Activated CD4-positive, alpha-beta T cell treated with anti-CD3 and anti-CD28 coated beads, Interleukin-2, amount 10 ng/mL, durations not matched to agents 24 days and 14 days (primary cell): ENCODE results near the gene CELF2. TPM values are rescaled to one million over a fixed set of nuclear protein-coding genes. Genes with fewer than 3 reads are reported as not detected.
"Not testable (repeated sequence)": the region's sequence is repeated elsewhere in the genome, so short reads cannot be mapped to it uniquely, and the experiment has no call there.

ENCODE experiments used
- DNase-seq: peaks from one replicate; pipeline ENCODE4 v3.0.0; 2022
- H3K27ac Mint-ChIP-seq: one replicate; pipeline ENCODE4 v1.8.0; 2022; ENCODE audit warnings: mild to moderate bottlenecking, mixed read lengths
- H3K27me3 Mint-ChIP-seq: one replicate; pipeline ENCODE4 v1.8.0; 2022; ENCODE audit warnings: mixed read lengths
- H3K36me3 Mint-ChIP-seq: one replicate; pipeline ENCODE4 v1.8.0; 2022; ENCODE audit warnings: low read depth, mild to moderate bottlenecking, mixed read lengths
- H3K4me1 Mint-ChIP-seq: one replicate; pipeline ENCODE4 v1.8.0; 2021; ENCODE audit warnings: mixed read lengths
- H3K4me3 Mint-ChIP-seq: one replicate; pipeline ENCODE4 v1.8.0; 2022; ENCODE audit warnings: mild to moderate bottlenecking, moderate library complexity, mixed read lengths
- H3K9me3 Mint-ChIP-seq: one replicate; pipeline ENCODE4 v1.8.0; 2021; ENCODE audit warnings: mixed read lengths
- intact Hi-C: fragments of 100-400 bp; cut with micrococcal nuclease; formaldehyde crosslinking; loops from one replicate; pipeline ENCODE4 v1.15.1; 2023
- total RNA-seq: library from RNA; stranded (reverse); gene quantifications from 2 replicates; pipeline ENCODE4 v1.2.3, GENCODE V29; 2022

Gene CELF2
- total RNA-seq, 1 donor from 2014 or later = 95.5 TPM

DNA sequence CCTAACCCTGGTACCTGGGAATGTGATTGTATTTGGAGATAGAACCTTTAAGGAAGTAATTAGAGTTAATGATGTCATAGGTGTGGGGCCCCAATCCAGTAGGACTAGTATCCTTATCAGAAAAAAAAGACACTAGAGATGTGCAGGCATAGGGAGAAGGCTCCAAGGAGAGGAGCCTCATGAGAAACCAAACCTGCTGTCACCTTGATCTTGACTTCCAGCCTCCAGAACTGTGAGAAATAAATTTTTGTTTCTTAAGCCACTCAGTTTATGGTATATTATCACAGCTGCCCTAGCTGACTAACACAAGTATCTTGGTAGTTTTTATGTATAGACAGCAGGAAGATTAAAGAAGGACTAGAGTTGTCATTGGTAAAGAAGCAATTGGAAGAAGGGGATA is 23.9 kb upstream of the CELF2 start:
- Mint-ChIP-seq H3K27me3 (peaks cover 52% of the 10 kb centered on the region), H3K36me3 (no peaks in the 10 kb centered on the region), H3K9me3 (peaks cover 20% of the 10 kb centered on the region), H3K27ac (no peak overlapping the region), H3K4me3 (no peak overlapping the region), H3K4me1 (no peaks in the 10 kb centered on the region)
- intact Hi-C loops = no loop called here
- no peak for DNase-seq

DNA sequence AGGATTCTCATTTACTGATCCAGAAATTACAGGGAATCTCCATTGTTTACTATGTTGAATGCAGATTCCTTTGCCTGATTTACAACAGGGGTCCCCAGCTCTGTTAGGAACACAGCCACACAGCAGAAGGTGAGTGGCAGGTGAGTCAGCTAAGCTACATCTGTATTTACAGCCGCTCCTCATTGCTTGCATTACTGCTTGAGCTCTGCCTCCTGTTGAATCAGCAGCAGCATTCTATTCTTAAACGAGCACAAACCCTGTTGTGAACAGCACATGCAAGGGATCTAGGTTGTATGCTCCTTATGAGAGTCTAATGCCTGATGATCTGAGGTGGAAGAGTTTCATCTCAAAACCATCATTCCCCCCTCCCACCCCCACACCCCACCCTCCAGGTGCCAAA is 23.3 kb upstream of the CELF2 start:
- no peak overlapping the region for H3K27ac Mint-ChIP-seq
- H3K4me1 Mint-ChIP-seq = no peaks in the 10 kb centered on the region
- peaks cover 51% of the 10 kb centered on the region for H3K27me3 Mint-ChIP-seq
- intact Hi-C loops = no loop called here
- H3K36me3 Mint-ChIP-seq = no peaks in the 10 kb centered on the region
- H3K4me3 Mint-ChIP-seq = no peak overlapping the region
- no peak for DNase-seq
- peaks cover 20% of the 10 kb centered on the region for H3K9me3 Mint-ChIP-seq

DNA sequence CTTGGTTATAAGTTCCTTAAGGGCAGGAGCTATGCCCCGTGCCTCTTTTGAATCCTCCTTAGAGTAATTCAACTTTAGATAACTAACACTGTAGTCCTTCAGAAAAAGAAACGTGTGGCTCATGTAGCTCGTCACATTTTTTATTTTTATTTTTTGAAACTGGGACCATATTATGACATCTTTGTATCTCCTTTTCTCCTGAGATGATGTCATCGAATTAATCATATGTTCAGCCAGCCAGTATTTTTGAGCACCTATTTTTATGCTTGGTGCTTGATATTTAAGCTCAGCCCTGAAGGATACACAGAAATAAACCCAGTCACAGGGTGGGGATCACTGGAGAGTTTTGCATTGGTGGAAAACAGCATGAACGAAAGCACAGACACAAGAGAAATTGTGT is 22.6 kb upstream of the CELF2 start:
- peaks cover 51% of the 10 kb centered on the region for H3K27me3 Mint-ChIP-seq
- H3K36me3 Mint-ChIP-seq = no peaks in the 10 kb centered on the region
- no peak for DNase-seq
- peaks cover 20% of the 10 kb centered on the region for H3K9me3 Mint-ChIP-seq
- H3K4me3 Mint-ChIP-seq = no peak overlapping the region
- H3K27ac Mint-ChIP-seq = no peak overlapping the region
- no peaks in the 10 kb centered on the region for H3K4me1 Mint-ChIP-seq
- intact Hi-C loops = no loop called here

DNA sequence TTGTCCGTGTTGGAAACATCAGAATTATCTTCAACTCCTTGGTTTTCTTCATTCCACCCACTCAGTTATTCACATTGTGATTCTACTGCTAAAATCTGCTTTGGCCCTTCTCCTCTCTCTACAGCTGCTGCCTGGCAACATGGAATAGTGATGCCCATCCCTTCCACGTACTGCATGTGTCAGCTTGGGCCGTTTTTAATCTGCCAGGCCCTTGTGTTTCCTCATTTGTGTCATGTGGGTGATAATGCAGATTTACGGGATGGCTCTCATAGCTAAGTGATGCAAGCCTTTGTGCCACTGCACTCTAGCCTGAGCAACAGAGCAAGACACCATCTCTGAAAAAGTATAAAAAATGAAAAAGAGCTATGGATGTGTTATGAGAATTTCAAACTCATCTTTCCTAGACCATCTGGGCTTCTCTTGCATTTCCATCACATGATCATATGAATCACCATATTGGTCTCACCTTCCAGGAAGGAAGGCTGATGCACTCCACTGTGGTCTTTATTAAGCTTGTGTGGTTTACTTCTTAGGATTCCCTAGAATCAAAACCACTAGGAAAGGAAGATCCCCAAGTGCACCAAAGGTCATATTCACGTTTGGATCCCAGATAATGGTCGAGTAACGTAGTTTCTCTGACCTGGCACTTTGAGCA is 20.6 kb upstream of the CELF2 start:
- Mint-ChIP-seq H3K9me3 (peaks cover 20% of the 10 kb centered on the region), H3K4me3 (no peak overlapping the region), H3K27me3 (peaks cover 39% of the 10 kb centered on the region)

DNA sequence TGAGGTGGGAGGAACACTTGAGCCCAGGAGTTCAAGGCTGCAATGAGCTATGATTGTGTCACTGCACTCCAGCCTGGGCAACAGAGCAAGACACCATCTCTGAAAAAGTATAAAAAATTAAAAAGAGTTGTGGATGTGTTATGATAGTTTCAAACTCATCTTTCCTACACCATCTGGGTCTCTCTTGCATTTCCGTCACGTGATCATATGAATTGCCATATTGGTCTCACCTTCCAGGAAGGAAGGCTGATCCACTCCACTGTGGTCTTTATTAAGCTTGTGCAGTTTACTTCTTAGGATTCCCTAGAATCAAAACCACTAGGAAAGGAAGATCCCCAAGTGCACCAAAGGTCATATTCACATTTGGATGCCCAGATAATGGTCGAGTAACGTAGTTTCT is 18.2 kb upstream of the CELF2 start:
- H3K4me3 Mint-ChIP-seq, DNase-seq, intact Hi-C loops, H3K36me3 Mint-ChIP-seq, H3K27ac Mint-ChIP-seq, H3K4me1 Mint-ChIP-seq: not testable (repeated sequence)
- Mint-ChIP-seq H3K27me3 (peaks cover 35% of the 10 kb centered on the region), H3K9me3 (peaks cover 12% of the 10 kb centered on the region)

More for the DNA sequence above, 20.6 kb upstream of the CELF2 start:
- no peaks in the 10 kb centered on the region for H3K4me1 Mint-ChIP-seq
- intact Hi-C loops = no loop called here
- no peaks in the 10 kb centered on the region for H3K36me3 Mint-ChIP-seq
- DNase-seq = no peak
- no peak overlapping the region for H3K27ac Mint-ChIP-seq

DNA sequence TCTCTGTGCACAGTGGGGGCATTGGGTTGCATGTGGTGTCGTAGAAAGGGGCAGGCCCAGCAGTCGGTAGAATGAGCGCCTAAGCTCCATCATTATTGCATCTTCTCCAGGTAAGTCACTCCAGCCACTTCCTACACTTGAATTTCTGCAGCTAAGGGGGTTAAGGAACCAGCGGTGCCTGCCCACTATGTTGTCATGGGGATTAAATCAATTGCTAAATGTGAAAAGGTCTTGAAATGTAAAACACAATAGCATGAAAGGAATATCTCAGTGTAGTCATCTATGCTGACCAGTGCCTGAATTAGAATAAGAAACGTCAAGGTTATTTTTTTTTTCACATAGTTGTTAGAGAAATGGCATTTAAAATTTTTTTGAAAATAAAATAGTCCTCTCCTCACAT is 15.2 kb upstream of the CELF2 start:
- H3K27me3 Mint-ChIP-seq = peaks cover 45% of the 10 kb centered on the region
- no peaks in the 10 kb centered on the region for H3K9me3 Mint-ChIP-seq
- no peak overlapping the region for H3K27ac Mint-ChIP-seq
- intact Hi-C loops = no loop called here
- no peaks in the 10 kb centered on the region for H3K4me1 Mint-ChIP-seq
- H3K4me3 Mint-ChIP-seq = no peak overlapping the region
- no peaks in the 10 kb centered on the region for H3K36me3 Mint-ChIP-seq
- DNase-seq = no peak

DNA sequence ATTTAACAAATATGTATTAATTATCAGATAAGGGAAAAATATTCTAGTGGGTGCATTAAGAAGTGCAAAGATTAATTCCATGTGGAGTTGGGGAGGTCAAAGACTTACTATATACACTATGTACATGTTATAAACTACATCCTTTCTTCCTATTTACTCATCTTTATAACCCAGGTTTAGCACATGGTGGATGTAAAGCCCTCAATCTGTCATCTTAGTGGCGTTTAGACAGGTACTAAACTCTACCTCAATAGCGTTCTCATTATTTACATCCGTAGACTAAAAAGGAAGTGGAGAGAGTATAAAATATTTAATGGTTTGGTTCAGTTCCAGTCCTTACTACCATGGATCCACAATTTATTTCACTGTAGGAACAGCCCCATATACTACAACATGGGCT is 14.8 kb upstream of the CELF2 start:
- Mint-ChIP-seq H3K27me3 (peaks cover 50% of the 10 kb centered on the region), H3K27ac (no peak overlapping the region), H3K9me3 (no peaks in the 10 kb centered on the region), H3K4me3 (no peak overlapping the region), H3K4me1 (no peaks in the 10 kb centered on the region), H3K36me3 (no peaks in the 10 kb centered on the region)
- intact Hi-C loops = no loop called here
- DNase-seq = no peak

DNA sequence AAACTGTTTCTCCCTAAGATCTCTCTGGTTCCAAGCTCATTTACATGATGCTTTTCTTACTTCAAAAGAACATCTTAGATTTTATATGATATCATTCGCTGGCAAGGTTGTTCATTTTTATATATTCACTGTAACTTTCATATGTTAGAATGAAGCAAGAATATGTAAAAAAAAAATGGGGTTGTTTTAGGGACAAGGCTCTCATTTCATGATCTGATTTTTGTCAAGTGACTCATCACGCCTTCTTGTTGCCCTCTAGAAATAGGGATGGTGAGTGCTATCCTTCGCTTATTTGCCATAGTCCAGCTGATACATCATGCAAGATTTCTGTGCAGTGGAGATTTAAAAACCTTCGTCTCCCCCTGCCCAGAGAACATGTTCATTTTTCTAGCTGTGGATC is 14.0 kb upstream of the CELF2 start:
- H3K27me3 Mint-ChIP-seq = peaks cover 56% of the 10 kb centered on the region
- no peaks in the 10 kb centered on the region for H3K9me3 Mint-ChIP-seq
- H3K36me3 Mint-ChIP-seq = no peaks in the 10 kb centered on the region
- no peak for DNase-seq
- H3K27ac Mint-ChIP-seq = no peak overlapping the region
- no peaks in the 10 kb centered on the region for H3K4me1 Mint-ChIP-seq
- H3K4me3 Mint-ChIP-seq = no peak overlapping the region
- intact Hi-C loops = no loop called here

DNA sequence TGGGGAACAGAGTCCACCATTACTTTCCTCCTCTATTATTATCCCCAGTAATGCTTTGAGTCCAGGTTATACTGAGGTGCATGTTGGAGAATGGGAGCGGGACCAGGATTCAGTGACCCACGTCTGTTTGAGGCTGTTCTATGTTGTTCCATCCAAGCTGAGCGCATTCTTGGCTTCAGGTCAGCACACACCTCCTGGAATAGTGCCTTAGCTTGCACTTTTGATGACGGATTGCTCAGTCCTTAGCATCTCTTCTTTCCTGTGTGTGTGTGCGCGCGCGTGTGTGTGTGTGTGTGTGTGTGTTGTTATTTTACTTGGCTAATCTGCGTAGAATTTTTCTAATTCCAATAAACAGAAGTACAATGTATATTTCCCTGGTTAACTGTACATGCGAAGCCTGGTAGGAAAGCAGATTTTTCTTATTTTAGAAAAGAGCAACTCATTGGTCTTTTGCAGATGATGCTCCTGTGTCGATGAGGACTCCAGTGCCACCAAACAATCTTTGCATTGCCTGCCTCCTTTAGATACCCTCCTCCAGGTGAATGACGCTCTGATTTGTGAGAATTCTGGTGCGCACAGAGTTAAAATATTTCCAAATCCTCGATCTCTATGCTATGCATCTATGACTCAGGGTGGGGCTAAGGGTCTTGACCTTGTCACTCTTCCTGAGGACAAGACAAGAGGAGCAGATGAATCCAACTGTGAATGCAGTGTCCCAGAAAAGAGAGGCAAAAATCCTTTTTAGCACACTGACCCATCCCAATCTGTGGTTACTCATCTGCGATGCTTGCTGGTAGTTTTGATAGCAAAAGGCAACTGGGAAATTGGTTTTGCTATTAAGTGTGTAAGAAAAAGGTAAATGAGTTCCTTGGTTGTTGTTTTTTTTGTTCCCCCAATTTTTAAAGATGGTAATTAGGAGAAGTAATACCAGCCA is 13.3 kb upstream of the CELF2 start:
- Mint-ChIP-seq H3K4me3 (no peak overlapping the region), H3K4me1 (no peaks in the 10 kb centered on the region), H3K9me3 (no peaks in the 10 kb centered on the region), H3K27me3 (peaks cover 60% of the 10 kb centered on the region), H3K36me3 (no peaks in the 10 kb centered on the region), H3K27ac (no peak overlapping the region)
- intact Hi-C loops = no loop called here
- no peak for DNase-seq

DNA sequence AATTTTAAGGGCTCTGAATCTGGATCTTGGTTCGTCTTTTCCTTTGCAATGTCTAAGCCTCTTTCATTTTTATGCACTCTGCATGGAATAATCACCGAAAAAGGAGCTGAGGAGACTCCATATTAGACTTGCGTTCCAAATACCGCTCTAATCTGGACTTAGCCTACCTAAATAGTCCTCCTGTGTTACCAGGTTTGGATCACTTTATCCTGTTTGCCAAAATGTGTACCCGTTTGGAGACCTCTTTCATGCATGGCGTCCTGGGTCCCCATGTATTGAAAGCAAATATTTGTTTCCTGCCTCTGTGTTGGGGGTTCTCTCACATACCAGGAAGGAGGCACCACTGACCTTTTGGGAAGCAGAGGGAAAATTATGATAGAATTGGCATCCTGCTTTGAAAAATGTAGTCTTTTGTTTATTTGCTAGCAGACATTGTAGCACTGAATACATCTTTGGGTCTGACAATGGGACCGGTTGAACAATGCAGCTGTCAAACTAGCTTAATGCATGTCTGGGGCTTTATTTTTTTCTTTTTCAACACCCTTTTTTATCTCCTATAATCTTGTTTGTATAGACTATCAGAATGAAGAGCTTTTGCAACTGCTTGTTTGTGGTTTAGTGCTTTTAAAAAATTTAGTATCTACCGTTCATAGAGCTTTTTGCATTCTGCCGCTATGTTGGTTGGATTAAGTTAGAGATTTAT is 11.8 kb upstream of the CELF2 start:
- Mint-ChIP-seq H3K27ac (no peak overlapping the region), H3K36me3 (no peaks in the 10 kb centered on the region), H3K27me3 (peaks cover 66% of the 10 kb centered on the region), H3K4me1 (no peaks in the 10 kb centered on the region), H3K9me3 (no peaks in the 10 kb centered on the region), H3K4me3 (no peak overlapping the region)
- intact Hi-C loops = no loop called here
- no peak for DNase-seq

DNA sequence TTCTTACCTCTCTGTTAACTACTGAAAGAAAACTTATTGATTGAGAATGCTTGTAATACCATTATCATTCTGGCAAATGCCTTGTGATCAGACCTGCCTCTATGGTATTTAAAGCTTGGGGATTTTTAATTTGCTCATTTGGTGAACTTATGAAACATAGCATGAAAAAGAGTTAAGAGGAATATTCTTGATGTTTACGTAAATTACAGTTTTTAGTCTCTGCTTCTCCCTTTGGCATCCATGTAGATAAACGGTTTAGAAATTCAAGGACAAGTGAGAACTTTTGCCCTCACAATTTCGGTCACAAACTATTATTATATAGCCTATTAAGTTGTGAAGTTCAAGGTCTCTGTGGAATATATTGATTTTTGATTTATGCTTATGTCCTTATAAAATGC is 11.2 kb upstream of the CELF2 start:
- DNase-seq = no peak
- Mint-ChIP-seq H3K4me1 (no peaks in the 10 kb centered on the region), H3K27me3 (peaks cover 70% of the 10 kb centered on the region), H3K27ac (no peak overlapping the region), H3K36me3 (no peaks in the 10 kb centered on the region), H3K9me3 (no peaks in the 10 kb centered on the region), H3K4me3 (no peak overlapping the region)
- intact Hi-C loops = no loop called here

DNA sequence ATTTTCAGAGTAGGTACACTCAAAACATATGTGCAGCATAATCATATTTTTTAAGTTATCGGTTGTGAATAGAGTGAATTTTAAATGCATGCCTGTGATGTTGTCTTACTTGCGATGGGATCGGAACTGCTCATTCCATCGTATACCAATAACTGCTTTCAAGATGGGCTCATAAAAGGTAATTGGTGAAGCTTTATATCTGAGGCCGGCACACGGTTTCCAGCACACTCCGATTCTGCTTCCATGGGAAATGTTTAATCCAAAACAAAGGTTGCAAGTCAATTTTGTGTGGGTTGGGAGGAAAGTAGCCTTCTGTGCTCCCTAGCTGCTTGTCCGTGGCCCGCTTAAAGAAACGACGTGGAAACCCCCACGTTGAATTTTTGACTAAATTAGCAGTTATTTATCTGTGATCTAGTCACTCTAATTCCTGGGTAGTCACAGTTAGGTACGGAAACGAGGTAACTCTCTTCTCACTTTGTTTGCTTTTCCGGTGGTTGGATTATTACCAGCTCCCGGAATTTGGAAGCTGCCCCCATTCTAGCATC is 10.1 kb upstream of the CELF2 start:
- H3K36me3 Mint-ChIP-seq = no peaks in the 10 kb centered on the region
- H3K27me3 Mint-ChIP-seq = peaks cover 72% of the 10 kb centered on the region
- H3K4me3 Mint-ChIP-seq = no peak overlapping the region
- intact Hi-C loops = no loop called here
- H3K9me3 Mint-ChIP-seq = no peaks in the 10 kb centered on the region
- H3K4me1 Mint-ChIP-seq = no peaks in the 10 kb centered on the region
- H3K27ac Mint-ChIP-seq = no peak overlapping the region
- no peak for DNase-seq

DNA sequence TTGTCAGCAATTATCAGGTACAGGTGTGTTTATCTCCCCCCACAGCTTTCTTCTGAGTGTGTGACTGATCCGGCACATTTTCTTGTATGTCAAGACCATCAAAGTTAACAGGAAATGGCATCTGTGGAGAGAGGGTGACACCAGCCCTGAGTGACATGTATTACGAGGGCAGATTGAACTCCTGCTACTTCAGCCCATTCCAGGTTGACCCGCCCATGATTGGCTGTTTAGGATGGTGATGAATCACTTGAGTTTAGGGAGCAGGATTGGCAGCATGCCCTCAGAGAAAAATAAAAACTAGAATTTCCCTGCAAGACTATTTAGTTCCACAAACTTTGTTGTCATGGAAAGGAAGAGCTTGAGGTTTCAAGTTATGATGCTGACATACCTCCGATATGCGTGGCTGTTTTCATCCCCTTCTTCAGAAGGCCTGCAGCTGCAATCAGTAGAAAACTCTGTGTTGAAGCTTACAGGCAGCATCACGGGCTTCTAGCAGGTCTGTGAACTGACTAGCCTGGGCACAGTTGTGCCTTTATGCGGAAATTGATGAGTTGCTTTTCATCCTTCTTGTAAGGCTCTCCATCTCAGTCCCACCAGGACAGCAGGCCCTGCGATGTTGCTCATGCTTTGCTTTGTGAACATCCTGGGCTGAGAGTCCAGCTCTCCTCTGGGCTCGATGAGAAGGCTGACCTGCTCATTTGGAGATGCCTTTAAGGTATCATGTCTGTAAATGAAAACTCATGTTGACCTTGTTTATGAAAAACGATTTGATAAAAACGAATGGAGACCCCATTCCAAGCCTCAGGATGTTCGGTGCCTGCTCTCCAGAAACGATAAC is 8.0 kb upstream of the CELF2 start:
- no peaks in the 10 kb centered on the region for H3K36me3 Mint-ChIP-seq
- no peak overlapping the region for H3K4me3 Mint-ChIP-seq
- no peak overlapping the region for H3K27ac Mint-ChIP-seq
- peaks cover 5% of the 10 kb centered on the region for H3K4me1 Mint-ChIP-seq
- H3K27me3 Mint-ChIP-seq = peaks cover 85% of the 10 kb centered on the region
- no peaks in the 10 kb centered on the region for H3K9me3 Mint-ChIP-seq
- intact Hi-C loops = no loop called here
- DNase-seq = no peak
